IMR-90 (cell line): ENCODE results near the gene GYG2. TPM values are rescaled to one million over a fixed set of nuclear protein-coding genes. Genes with fewer than 3 reads are reported as not detected.
A peak's percentile ranks its signal among the peaks of the same experiment; 100 is the strongest.
"Not testable (repeated sequence)": the region's sequence is repeated elsewhere in the genome, so short reads cannot be mapped to it uniquely, and the experiment has no call there.

Source experiments
- ATAC-seq: fragments of 200-7000 bp; cut with Tn5 transposase; 2 replicates; pipeline ENCODE4 v1.9.1; 2020; ENCODE audit warnings: low read depth, mild to moderate bottlenecking, moderate library complexity
- BruUV-seq: library from RNA; stranded (reverse); fragments of 400-500 nt; replicated peaks from 2 replicates; lab custom pipeline; 2021; lab: Mats Ljungman, UMichigan
- CTCF ChIA-PET: fragments of 300-600 bp; formaldehyde crosslinking; extraction: SDS; loops from one replicate; lab custom pipeline; 2021; ENCODE audit warnings: antibody characterized with exemption; lab: Yijun Ruan, JAX
- POLR2A ChIA-PET: fragments of 300-600 bp; sonication (Branson Sonifier 250); formaldehyde crosslinking; loops from one replicate; lab custom pipeline; 2022; ENCODE audit warnings: antibody characterized with exemption; ENCODE audit not compliant: unreplicated experiment; lab: Charles Lee
- DNase-seq: peaks from one replicate; pipeline ENCODE4 v3.0.0; 2013
- H2AFZ ChIP-seq: replicated peaks from 2 replicates; pipeline ENCODE3; 2013; ENCODE audit warnings: low read length, mild to moderate bottlenecking; ENCODE audit not compliant: poor library complexity
- H2AK5ac ChIP-seq: 2 replicates; pipeline ENCODE4 v1.6.1; 2013; ENCODE audit warnings: low read depth, low read length, inconsistent platforms
- H2AK9ac ChIP-seq: replicated peaks from 2 replicates; pipeline ENCODE3; 2013; ENCODE audit warnings: mild to moderate bottlenecking, low read depth, low read length, moderate library complexity; ENCODE audit not compliant: poor library complexity
- H2BK120ac ChIP-seq: 2 replicates; pipeline ENCODE4 v1.6.1; 2013; ENCODE audit warnings: low read depth, low read length, inconsistent platforms
- H2BK15ac ChIP-seq: 3 replicates; pipeline ENCODE4 v1.6.1; 2013; ENCODE audit warnings: low read depth, low read length, inconsistent platforms
- H2BK20ac ChIP-seq: 2 replicates; pipeline ENCODE4 v1.6.1; 2013; ENCODE audit warnings: low read depth, mild to moderate bottlenecking, inconsistent platforms, low read length, moderate library complexity
- H2BK5ac ChIP-seq: 2 replicates; pipeline ENCODE4 v1.6.1; 2013; ENCODE audit warnings: mild to moderate bottlenecking, low read depth, low read length, inconsistent platforms; ENCODE audit not compliant: poor library complexity, severe bottlenecking
- H3K14ac ChIP-seq: replicated peaks from 2 replicates; pipeline ENCODE4 v1.6.1; 2013; ENCODE audit warnings: low read depth, low read length, inconsistent platforms
- H3K18ac ChIP-seq: 2 replicates; pipeline ENCODE4 v1.6.1; 2013; ENCODE audit warnings: low read depth, low read length, control low read depth
- H3K23ac ChIP-seq: 2 replicates; pipeline ENCODE4 v1.6.1; 2013; ENCODE audit warnings: low read depth, low read length, inconsistent platforms
- H3K27ac ChIP-seq: 2 replicates; pipeline ENCODE4 v1.5.1; 2013; ENCODE audit warnings: mild to moderate bottlenecking, control low read depth, low read length; ENCODE audit not compliant: insufficient read depth
- H3K27me3 ChIP-seq: 2 replicates; pipeline ENCODE4 v1.6.1; 2013; ENCODE audit warnings: low read length; ENCODE audit not compliant: control insufficient read depth, insufficient read depth
- H3K36me3 ChIP-seq: 2 replicates; pipeline ENCODE4 v1.6.1; 2013; ENCODE audit warnings: low read length, mixed read lengths; ENCODE audit not compliant: control insufficient read depth, insufficient read depth
- H3K4ac ChIP-seq: 2 replicates; pipeline ENCODE4 v1.6.1; 2013; ENCODE audit warnings: low read depth, low read length, inconsistent platforms
- H3K4me1 ChIP-seq: 2 replicates; pipeline ENCODE4 v1.6.1; 2013; ENCODE audit warnings: low read length, mixed read lengths; ENCODE audit not compliant: control insufficient read depth, insufficient read depth
- H3K4me2 ChIP-seq: 2 replicates; pipeline ENCODE4 v1.6.1; 2013; ENCODE audit warnings: low read depth, mild to moderate bottlenecking, control low read depth, low read length, moderate library complexity
- H3K4me3 ChIP-seq: 2 replicates; pipeline ENCODE4 v1.5.1; 2013; ENCODE audit warnings: low read depth, mild to moderate bottlenecking, control low read depth, low read length, moderate library complexity; ENCODE audit not compliant: insufficient read depth
- H3K56ac ChIP-seq: 2 replicates; pipeline ENCODE4 v1.6.1; 2013; ENCODE audit warnings: low read length, inconsistent platforms; ENCODE audit not compliant: insufficient read depth; ENCODE audit errors: extremely low read depth
- H3K79me1 ChIP-seq, 2 experiments: 2 replicates each; pipeline ENCODE4 v1.6.1; 2013; ENCODE audit warnings: low read length in 2 of 2, inconsistent platforms in 1 of 2, low read depth in 1 of 2
- H3K9ac ChIP-seq: 2 replicates; pipeline ENCODE4 v1.6.1; 2013; ENCODE audit warnings: low read depth, low read length, control low read depth
- H3K9me1 ChIP-seq: 2 replicates; pipeline ENCODE4 v1.6.1; 2013; ENCODE audit warnings: low read length, inconsistent platforms; ENCODE audit not compliant: insufficient read depth
- H3K9me3 ChIP-seq: 2 replicates; pipeline ENCODE4 v1.6.1; 2013; ENCODE audit warnings: low read length; ENCODE audit not compliant: control insufficient read depth, insufficient read depth
- H4K20me1 ChIP-seq: 2 replicates; pipeline ENCODE4 v1.6.1; 2013; ENCODE audit warnings: low read length, inconsistent platforms; ENCODE audit not compliant: insufficient read depth
- H4K5ac ChIP-seq: 2 replicates; pipeline ENCODE4 v1.6.1; 2013; ENCODE audit warnings: mild to moderate bottlenecking, low read depth, low read length, control low read depth
- H4K8ac ChIP-seq, 2 experiments: 2 replicates each; pipeline ENCODE4 v1.6.1; 2013; ENCODE audit warnings: low read depth in 2 of 2, low read length in 2 of 2, control low read depth in 1 of 2, inconsistent platforms in 1 of 2
- H4K91ac ChIP-seq: 2 replicates; pipeline ENCODE4 v1.6.1; 2013; ENCODE audit warnings: low read depth, low read length, inconsistent platforms; ENCODE audit not compliant: insufficient read depth
- CTCF ChIP-seq: conservative IDR thresholded peaks from 2 replicates; pipeline ENCODE4 v1.5.1; 2012; ENCODE audit warnings: mild to moderate bottlenecking, low read depth, low read length, improper control_type of control experiment
- RAD21 ChIP-seq: IDR thresholded peaks from 2 replicates; pipeline ENCODE4 v1.6.1; 2012; ENCODE audit warnings: low read length, improper control_type of control experiment
- SMC3 ChIP-seq: fragments of 150-350 bp; IDR thresholded peaks from 2 replicates; pipeline ENCODE4 v1.6.1; 2016; ENCODE audit warnings: low read depth, mild to moderate bottlenecking, antibody characterized with exemption, low read length, moderate library complexity
- WGBS, 2 experiments: methylation state at CpG; one replicate each; pipeline versions ENCODE4 v1.1.5 to v1.1.7; 2013; ENCODE audit warnings: missing lambda C conversion rate in 2 of 2; ENCODE audit not compliant: insufficient read length in 1 of 2; ENCODE audit errors: extremely low coverage in 2 of 2; 5-methylcytosine and 5-hydroxymethylcytosine counted together
- dilution Hi-C: fragments of 300-500 bp; cut with HindIII; formaldehyde crosslinking; loops from one replicate; pipeline ENCODE4 v1.14.3; 2018; ENCODE audit warnings: low sequenced_read_pairs; ENCODE audit not compliant: unreplicated experiment
- in situ Hi-C: fragments of 300-500 bp; cut with MboI; formaldehyde crosslinking; loops from 3 replicates; pipeline ENCODE4 v1.14.3; 2019; ENCODE audit warnings: low sequenced_read_pairs, inconsistent platforms, mixed read lengths
- intact Hi-C: fragments of 100-400 bp; cut with micrococcal nuclease; formaldehyde crosslinking; loops from 2 replicates; pipeline ENCODE4 v1.10.0; 2022
- polyA plus RNA-seq, 3 experiments: library from polyadenylated mRNA; depleted of rRNA; stranded (reverse); fragments of >200 nt; gene quantifications; 2 replicates each; pipeline ENCODE4 v1.2.3, GENCODE V29; 2012; ENCODE audit warnings: low replicate concordance in 1 of 3
- total RNA-seq: library from RNA; depleted of rRNA; stranded (reverse); fragments of >200 nt; gene quantifications from 2 replicates; pipeline ENCODE4 v1.2.3, GENCODE V29; 2012
- TF ChIP-seq, protein P1 (sequence below): fragments of 150-350 bp; IDR thresholded peaks from 2 replicates; pipeline ENCODE4 v1.6.1; 2017; ENCODE audit warnings: mild to moderate bottlenecking, antibody characterized with exemption, low read length, low read depth

Gene GYG2
- total and polyA plus RNA-seq, 2 of the 4 experiments (the other 2 are of a cell fraction) = 9.6 to 13.1 TPM

DNA sequence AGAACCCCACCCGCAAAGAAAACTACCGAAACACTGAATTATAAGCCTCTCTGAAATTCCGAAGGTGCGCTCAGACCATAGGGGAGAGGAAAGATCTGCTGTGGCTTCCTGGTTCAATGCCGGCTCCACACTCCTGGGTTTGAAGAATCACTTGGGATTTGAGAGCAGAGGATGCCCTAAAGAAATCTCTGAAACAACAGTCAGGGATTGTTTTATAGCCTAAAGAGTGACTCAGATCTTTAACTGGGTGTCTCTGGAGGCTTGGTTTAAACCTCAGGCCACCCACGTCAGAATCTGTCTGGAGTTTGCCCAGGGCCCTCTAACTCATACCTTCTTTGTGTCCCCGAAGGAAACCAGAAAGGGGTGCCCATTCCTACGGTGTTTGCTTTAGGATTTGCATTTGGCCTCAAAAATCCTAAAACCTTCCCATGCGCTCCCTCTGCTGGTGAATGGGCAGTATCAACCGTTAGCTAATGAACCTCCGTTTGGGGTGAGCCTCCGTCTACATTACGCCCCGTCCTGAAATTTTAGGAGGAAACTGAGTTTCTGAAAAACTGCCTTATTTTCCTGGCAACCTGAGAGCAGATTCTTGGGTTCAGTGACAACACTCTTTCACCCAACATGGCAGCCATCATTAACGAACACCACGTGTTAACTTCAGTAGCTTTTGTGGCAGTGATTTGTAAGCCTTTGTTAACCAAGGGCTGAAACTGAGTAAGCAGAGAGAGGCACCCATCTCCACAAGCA, 16.4 kb upstream of the GYG2 start:
- BruUV-seq, H3K27me3 ChIP-seq, H3K18ac ChIP-seq, H3K56ac ChIP-seq, H4K20me1 ChIP-seq, H3K9me1 ChIP-seq, H3K4me1 ChIP-seq, H3K4me3 ChIP-seq, H3K79me1 ChIP-seq, H3K4ac ChIP-seq, H3K23ac ChIP-seq, dilution Hi-C loops, H2AK9ac ChIP-seq, CTCF ChIA-PET, H3K9ac ChIP-seq, H4K5ac ChIP-seq, H2AK5ac ChIP-seq, H4K91ac ChIP-seq, H3K9me3 ChIP-seq, H2BK120ac ChIP-seq, POLR2A ChIA-PET, H3K36me3 ChIP-seq, H2BK15ac ChIP-seq, H3K27ac ChIP-seq, H2BK5ac ChIP-seq: not testable (repeated sequence)
- in situ Hi-C loops = loop anchor here (25.0 kb wide), 1 partner anchor 1350 kb away; the partner anchor contains the start of gene ASMTL
- intact Hi-C loops = loop anchor here (1.0 to 10.0 kb wide), 3 partner anchors 168 to 1358 kb away; partner anchors contain the start of gene ASMTL
- DNase-seq = peak; percentile 43
- peak overlapping the region; percentile 31; the same call in 1 of the 2 replicates for H2BK20ac ChIP-seq
- H2AFZ ChIP-seq = peak overlapping the region; percentile 78
- no CpG with 5 or more reads among the region's 16 CpGs for WGBS, 2 experiments
- H4K8ac ChIP-seq = peak overlapping the region in 1 of 2 experiments; percentile 60; a peak in 2 of 4 replicates
- peak; percentile 93 for ATAC-seq
- 0 out of 2 replicates have a peak overlapping the region, but pooled peaks have one; percentile 12 for H3K14ac ChIP-seq
- TF ChIP-seq, protein P1, sequence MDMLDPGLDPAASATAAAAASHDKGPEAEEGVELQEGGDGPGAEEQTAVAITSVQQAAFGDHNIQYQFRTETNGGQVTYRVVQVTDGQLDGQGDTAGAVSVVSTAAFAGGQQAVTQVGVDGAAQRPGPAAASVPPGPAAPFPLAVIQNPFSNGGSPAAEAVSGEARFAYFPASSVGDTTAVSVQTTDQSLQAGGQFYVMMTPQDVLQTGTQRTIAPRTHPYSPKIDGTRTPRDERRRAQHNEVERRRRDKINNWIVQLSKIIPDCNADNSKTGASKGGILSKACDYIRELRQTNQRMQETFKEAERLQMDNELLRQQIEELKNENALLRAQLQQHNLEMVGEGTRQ = peak; percentile 16; the same call in 1 of the 2 replicates
- TF ChIP-seq SMC3 (peak; percentile 51; the same call in 1 of the 2 replicates), RAD21 (peak; percentile 54), CTCF (peak; percentile 51)
- peak overlapping the region; percentile 40 for H3K4me2 ChIP-seq
